HG02623 (cell line): Measurements from ENCODE around the gene TBX5.
"Not testable (repeated sequence)": the region's sequence is repeated elsewhere in the genome, so short reads cannot be mapped to it uniquely, and the experiment has no call there.

Experiments
- ATAC-seq: cut with Tn5 transposase; IDR thresholded peaks from one replicate; pipeline ENCODE4 v1.9.1; 2021; ENCODE audit warnings: moderate library complexity; ENCODE audit not compliant: unreplicated experiment

The TBX5 gene

DNA sequence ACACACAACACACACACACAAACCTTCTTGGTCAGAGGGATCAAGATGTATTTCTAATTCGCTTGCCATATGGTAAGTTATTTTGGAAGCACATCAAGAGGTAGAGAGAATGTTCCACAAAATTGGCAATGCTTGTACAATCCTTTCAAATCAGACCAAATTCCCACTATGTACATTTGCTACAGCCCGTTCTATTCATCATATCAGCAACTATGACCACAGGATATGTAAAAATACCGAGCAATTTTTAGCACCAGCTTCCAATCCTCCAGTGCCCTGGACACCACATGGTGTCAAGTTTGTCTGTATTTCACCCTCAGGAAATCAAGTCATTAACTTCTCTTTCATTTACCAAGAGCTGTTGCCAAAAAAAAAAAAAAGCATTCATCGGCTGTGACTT, 21.2 kb downstream of the TBX5 start:
- ATAC-seq: no peak

DNA sequence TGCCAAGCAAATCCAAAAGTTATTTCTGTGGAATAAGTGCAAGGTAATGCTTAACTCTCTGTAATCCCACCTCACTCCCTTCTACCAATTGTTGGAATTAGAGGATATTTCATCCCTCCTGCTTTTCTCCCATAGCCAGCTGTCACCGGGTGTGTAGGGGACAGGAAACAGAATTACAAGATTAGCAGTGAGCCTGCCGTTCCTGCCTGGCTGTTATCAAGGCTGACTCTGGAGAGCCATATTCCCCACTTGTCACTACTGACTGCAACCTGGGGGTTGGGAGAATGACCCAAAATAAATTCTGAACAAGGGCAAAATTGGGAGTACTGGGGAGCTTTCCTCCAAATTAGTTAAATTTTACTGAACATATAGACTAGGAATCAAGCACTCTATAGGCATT, 24.8 kb downstream of the TBX5 start:
- no peak for ATAC-seq

DNA sequence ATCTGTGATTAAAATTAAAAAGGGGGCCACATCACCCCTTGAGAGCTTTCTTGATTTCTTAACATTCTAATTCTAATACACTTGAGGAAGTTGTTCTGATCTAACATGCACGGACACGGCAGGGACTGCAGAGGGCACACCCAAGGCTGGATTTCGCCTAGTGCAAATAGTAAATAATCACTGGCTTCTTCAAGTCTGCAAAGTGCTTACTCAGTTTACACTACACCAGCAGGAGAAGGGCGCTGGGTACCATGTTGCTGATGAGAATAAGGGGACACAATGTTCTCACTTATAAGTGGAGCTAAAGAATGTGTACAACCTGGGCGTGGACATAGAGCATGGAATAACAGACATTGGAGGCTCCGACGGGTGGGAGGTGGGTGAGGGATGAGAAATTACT, 34.2 kb downstream of the TBX5 start:
- no peak for ATAC-seq

DNA sequence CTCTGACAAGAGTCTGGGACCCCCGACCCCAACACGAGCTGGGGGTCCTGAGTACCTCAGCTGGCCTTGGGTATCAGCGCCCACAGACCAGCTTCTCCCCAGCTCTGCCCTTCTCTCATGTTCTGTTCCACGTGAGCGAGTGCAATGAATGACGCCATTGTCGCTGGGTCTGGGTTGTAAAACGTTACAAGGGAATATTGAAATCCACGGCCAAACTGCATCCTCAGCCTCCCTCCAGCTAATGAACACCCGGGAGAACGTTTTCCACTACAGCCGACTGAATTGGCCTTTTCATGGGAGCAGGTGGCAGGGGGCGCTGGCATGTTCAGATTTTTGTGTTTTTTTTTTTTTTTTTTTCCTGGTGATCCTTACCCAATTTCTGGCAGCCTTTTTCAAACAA, 34.7 kb downstream of the TBX5 start:
- no peak for ATAC-seq

DNA sequence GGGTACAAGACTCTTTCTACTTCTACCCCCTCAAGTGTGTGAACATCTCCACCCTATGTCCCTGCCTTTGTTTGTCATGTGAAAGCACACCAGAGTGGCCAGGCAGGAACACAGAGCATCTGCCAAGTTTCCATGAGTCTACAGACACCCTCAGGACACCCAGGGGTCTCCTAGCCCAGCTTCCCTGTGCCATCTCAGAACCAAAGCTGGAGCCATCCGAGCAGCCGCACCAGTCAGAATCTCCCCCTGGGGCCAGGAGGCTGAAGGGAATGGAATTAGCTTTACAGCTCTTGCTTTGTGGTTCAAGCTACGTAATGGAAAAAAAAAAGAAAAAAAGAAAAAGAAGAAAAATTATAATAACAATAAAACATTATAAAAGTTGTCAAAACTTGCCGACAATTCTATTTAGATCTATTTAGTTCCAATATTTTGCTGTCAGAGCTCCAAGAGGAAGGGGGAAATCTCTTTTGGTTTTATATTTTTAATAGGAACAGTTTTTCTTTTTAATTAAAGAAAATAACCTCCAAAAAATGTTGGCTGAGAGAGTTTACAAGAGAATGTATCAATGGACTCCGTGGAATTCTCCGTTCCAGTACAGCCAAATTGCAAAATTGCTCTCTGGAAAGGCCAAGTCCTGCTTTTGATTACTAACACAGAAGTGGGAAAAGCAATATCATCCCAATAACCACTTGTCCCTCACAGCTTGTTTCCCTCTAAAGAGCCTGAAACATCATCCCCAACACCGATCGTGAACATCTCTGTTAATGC, 37.1 kb downstream of the TBX5 start:
- ATAC-seq: no peak

DNA sequence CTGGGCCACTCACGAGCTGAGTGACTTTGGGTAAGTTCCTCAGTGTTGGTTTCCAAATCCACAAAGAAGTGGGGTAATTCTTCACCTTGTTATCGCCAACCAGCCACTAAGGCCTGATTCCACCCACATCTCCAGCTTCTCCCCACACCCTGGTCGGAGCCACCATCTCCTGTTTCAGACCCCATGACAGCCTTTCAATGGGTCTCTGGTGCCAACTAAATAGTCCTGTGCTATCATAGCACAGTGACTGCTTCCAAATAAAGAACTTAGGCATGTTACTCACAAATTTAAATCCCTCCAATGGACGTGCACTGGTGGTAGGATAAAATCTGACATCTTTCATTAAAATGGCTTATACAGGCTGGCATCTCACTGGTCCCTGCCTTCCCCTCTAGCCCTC, 44.0 kb downstream of the TBX5 start:
- ATAC-seq: no peak

DNA sequence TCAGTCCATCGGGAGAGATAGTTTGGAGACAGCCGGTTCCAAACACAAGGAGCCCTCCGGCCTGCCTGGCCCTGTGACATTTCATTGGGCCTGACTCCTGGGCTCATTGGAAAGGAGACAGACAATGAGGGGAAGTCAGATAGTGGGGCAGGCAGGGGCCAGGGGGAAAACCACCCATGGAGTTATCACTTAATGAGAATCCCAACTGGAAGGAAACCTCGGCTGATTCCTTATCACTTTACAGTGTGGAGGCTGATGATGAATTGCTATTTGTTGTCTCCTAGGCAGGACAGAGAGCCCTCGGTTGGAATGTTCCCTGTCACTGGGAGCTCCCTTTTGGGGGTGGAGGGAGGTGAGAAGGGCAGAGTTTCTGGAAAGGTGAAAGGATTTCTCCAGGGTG, 44.4 kb downstream of the TBX5 start:
- no peak for ATAC-seq

DNA sequence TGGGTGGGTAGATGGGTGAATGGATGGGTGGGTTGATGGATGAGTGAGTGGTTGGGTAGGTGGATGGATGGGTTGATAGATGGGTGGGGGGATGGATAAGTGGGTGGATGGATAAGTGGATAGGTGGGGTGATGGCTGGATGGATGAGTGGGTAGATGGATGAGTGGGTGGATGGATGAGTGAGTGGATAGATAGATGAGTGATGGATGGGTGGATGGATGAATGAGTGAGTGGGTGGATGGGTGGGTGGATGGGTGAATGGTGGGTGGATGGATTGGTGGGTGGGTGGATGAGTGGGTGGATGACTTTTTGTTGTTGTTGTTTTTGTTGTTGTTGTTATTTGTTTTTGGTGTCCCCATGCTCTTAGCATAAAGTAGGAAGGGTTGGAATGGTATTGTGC, 45.5 kb downstream of the TBX5 start:
- no peak for ATAC-seq

DNA sequence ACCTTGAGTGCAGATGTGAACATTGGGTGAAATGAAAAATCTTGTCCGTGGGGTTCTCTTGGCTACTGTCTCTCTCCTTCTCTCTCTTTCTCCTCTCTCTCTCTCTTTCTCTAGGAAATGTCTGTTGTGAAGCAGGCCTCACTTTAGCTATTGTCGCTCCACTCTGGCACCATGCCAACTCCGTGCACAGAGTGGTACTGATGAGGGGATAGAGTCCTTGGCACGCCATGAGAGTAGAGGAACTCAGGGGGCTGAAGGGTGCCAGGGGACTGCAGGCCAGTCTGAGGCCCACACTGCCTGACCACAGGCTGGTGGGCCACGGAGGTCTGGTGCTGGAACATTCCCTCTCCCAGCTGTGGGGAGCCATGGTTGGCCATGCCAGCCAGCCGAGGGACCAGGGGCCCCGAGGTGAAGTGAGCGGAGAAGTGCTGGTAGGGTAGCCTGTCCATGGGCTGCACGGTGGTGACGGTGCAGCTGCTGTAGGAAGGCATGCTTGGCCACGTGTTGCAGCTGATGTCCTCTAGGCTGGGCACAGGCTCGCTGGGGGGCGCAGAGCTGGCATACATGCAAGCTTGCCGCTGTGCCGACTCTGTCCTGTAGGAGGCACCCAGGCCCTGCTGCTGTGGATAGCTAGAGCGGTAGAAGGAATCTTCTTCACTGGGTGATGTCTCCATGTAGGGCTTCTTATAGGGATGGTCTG, 50.4 kb downstream of the TBX5 start:
- ATAC-seq: no peak

DNA sequence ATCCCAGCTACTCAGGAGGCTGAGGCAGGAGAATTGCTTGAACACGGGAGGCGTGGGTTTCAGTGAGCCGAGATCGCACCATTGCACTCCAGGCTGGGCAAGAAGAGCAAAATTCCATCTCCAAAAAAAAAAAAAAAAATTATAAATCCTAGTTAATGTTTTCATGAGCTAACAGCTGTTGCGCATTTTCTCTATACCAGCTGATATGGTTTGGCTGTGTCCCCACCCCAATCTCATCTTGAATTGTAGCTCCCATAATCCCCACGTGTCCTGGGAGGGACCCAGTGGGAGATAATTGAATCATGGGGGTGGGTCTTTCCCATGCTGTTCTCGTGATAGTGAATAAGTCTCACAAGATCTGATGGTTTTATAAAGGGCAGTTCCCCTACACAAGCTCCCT, 56.7 kb downstream of the TBX5 start:
- ATAC-seq: not testable (repeated sequence)

DNA sequence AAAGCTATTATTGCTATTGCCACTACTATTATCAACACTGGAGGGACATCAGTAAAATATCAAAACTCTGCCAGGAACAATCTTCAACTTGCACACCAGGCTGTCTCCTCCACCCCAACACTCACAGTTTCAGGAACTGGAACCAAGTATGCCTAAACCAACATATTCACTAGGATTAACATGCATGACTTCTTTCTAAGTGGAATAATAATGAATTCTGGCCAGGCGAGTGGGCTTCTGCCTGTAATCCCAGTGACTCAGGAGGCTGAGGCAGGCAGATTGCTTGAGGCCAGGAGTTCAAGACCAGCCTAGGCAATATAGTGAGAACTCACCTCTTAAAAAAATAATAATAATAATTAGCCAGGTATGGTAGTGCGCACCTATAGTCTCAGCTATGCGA, 58.1 kb downstream of the TBX5 start:
- no peak for ATAC-seq

DNA sequence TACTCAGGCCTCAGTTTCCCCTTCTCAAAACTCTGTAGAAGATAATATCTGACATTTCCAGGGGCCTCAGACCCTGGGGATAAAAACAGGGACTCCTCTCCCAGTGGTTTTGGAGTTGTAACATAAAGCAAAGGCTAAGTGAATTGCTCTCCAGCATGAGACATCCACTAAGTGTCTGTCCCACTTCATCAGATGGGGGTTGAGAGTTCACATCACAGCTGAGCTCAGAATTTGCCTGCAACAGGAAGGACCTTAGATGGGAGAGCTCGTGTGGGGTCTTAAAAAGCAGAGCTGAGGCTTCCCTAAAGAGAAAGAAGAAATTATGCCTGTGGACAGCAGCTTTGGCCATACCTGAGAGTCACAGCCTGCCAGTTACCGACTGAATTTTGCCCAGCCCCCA, 61.1 kb downstream of the TBX5 start:
- ATAC-seq: no peak

DNA sequence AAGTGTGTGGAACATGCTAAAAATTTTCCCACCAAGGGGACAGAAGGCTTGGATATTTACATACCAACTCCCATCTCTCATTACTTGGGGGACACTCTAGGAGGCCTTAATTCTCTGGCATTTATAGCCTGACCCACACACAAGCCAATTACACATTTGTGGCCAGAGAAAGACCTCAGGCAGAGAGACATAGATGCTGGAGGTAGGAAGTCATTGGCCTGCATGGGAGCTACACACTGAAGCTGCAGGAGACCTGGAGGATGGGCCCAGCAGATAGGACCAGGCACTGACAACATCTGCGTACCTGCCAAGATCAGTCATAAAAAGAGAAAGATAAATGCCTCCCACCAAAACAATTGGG, 61.7 kb downstream of the TBX5 start:
- no peak for ATAC-seq

DNA sequence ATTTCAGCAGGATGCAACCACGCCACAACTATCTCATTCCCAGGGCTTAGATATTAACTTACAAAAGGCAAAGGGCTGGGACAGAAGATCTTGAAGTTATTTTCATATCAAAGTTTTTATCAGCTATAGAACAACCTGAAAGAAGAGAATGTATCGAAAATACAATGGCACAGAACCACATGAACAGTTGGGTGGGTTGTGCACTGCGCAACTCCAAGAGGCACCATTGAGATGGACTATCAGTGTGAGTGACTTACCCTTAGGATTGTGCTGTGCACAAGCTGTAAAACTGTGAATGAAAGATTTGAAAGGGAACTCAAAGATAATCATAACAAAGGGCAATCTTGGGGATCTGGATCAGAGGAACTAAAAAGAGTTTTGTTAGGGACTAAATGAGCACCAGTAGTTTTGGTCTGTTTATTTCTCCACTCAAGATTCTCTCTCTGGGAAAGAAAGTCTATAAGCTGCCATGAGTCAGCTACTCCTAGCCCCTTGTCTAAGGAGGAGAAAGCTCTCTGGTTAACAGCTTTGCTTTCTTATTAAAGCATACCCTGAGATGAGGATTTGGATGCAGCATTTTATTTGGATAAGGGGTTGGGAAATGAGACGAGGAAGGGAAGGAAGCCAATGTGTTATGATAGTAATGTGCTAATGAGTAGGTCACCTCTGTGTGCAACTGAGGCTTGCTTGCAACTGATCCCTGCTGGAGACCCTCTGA, 62.2 kb downstream of the TBX5 start:
- no peak for ATAC-seq

DNA sequence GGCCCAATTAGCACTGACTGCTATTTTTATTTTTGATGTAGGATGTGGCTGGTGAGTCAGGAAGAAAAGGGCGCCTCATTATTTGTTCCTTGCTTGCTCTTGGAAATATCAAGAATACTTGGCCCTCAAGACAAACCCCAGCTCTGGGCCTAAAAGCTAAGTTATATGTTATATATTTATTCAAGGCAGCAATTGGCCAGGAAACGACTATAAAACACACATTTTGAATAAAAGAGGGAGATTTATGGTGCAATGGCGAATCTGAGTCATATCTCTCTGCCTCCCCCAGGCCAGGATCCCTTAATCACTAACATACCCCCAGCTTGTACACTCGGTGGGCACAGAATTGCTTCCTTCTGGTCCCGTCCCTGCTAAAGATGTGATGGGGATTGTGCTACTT, 63.3 kb downstream of the TBX5 start:
- ATAC-seq: no peak

DNA sequence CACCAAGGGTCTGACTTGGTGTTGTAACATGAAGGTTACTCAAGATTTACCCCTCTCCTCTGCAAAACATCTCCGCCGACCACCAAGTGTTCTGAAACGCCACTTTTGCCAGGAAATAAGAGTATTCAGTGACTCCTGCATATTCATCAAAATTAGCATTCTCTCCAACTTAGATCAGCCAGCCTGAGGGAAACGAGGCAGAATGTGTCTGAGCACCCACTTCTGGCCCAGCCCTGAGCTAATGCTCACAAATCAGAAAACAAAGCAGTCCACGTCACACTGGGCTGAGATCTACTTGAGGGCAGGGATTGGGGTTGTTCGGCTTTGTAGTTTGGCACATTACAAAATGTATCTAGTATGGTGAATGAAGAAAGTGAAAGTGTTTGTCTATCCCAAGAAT, 64.3 kb downstream of the TBX5 start:
- no peak for ATAC-seq

DNA sequence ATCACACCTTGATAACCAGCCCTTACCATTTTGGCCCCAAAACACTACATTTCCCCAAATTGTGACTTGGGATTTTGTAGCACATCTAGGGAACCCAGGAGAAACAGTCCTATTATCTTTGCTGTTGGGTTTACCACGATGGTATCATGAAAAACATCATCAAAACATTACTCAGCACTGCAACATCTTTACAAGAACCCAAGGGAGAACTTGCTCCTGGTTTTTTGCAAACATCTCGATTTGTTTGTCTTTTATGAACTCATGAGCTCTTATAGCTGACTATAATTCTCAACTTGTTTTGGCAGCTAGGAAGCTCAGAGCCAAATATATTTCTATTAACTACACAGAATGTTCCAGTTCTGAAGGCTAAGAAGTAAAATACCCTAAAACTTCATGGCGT, 65.7 kb downstream of the TBX5 start:
- ATAC-seq: no peak

DNA sequence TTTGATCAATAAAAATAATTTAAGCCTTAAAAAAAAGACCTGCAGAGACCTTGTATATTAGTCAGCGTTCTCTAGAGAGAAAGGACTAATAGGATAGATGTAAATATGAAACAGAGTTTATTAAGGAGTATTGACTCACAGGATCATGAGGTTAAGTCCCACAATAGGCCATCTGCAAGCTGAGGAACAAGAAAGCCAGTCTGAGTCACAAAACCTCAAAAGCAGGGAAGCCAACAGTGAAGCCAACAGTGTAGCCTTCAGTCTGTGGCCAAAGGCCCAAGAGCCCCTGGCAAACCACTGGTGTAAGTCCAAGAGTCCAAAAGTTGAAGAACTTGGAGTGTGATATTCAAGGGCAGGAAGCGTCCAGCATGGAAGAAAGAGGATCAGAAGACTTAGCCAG, 66.3 kb downstream of the TBX5 start:
- no peak for ATAC-seq

DNA sequence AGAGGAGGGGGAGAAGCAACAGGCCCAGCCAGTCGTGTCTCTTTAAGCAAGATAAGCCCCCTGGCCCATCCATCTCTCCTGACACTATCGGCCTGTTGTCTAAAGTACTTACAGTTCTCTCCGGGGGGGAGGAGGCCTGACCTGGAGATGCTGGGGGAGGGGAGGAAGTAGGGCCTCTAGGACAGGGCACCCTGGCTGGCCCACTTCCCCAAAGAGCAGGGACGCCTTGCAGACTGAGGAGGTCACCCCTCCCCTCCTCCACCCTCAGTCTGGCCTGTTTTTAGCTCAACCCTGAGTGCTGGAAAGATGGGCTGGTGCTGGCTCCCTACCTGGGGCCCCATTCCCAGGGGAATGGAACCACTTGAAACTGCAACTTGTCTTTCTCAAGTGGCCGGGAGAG, 70.3 kb downstream of the TBX5 start:
- ATAC-seq: no peak

DNA sequence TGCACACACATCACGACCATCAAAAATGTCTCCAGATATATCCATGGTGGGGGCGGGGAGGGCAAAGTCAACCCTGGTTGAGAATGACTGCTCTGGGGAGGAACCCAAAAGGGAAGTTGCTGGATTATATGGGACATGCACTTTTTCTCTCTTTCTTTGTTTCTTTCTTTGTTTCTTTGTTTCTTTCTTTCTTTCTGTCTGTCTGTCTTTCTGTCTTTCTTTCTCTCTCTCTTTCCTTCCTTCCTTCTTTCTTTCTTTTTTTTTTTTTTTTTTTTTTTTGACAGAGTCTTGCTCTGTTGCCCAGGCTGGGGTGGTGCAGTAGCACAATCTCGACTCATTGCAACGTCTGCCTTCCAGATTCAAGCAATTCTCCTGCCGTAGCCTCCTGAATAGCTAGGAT, 71.5 kb downstream of the TBX5 start:
- ATAC-seq: no peak

DNA sequence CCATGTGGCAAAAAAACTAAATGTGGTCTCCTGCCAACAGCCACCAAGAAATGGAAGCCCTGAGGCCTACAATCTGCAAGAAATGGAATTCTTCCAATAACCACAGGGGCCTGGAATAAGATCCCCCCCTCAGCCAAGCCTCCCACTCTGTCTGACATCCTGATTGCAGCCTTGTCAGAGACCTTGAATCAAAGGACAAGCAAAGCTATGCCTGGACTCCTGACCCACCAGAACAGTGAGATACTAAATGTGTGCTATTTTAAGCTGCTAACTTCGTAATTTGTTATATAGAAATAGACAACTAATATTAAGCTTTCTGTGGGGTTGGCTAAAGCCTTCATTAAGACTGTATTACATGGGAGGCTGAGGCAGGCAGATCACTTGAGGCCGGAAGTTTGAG, 77.7 kb downstream of the TBX5 start:
- no peak for ATAC-seq

DNA sequence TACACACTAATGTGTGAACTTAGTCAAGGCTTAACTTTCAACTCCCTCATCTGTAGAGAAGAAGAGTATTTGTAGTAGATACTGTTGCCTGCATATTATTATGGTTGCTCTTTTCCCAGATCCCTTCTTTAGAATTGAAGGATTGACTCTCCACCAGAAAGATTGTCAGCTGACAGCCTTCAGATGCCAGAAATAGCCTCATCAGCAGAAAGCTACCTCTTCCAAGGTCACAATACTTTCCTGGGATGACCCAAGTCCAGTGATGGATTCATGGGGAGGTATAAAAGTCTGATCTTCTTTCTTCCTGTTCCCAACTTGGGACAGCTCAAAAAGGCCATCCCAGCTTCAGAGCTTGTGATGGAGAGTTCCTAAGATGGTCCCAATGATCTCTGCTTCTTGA, 78.2 kb downstream of the TBX5 start:
- ATAC-seq: no peak
